Heart left ventricle (tissue), 13 donors: ENCODE data around the gene SUGP2.
"Not testable (repeated sequence)": the region's sequence is repeated elsewhere in the genome, so short reads cannot be mapped to it uniquely, and the experiment has no call there.

Experiments
- CTCF ChIP-seq, 12 donors: fragments of 200-600 bp; sonication (generic) in 4 of 12; IDR thresholded peaks; one replicate each; pipeline versions ENCODE4 v1.5.0 to v1.8.0; 2018 to 2022; ENCODE audit warnings: antibody characterized with exemption in 12 of 12, mild to moderate bottlenecking in 5 of 12
- POLR2A ChIP-seq, 2 donors: fragments of 450-650 bp; IDR thresholded peaks; one replicate each; pipeline ENCODE4 v1.6.1; 2017; ENCODE audit warnings: antibody characterized with exemption in 2 of 2, mild to moderate bottlenecking in 2 of 2, moderate library complexity in 2 of 2
- donor health status: ischemic (EF 13 %, LVEDD 7.1; RV severe dilation, severe dysfunction).
- donor health status: DM: no; HTN: yes; CAD: no.
- donor health status: DM: no; HTN: no; CAD: no.
- donor health status: ischemic (EF 25% LVEDD 6.9; RV normal size, moderate dysfunction).
- donor health status: ischemic (EF 25% LVEDD 5.7; RV mildly dilated, moderate dysfunction).
- donor health status: ischemic (EF 35%, LVEDD 5.7; RV mildly dilated, moderate dysfunction).
- donor health status: nonischemic (EF 11% LVEDD 7.7; RV severe dilation, severe dysfunction).
- donor health status: DM: yes; HTN: yes; CAD: no.
- donor health status: PGD.
- donor health status: ischemic (EF 29% LVEDD 5.4; RV normal size, mild dysfunction).
- donor health status: nonischemic (EF 23%, LVEDD 6.1; RV moderate dilation, normal function).

- TF ChIP-seq POLR2A, CTCF (IDR thresholded peaks at IDR 0.05): not testable (repeated sequence)
Observed at GRCh38 chr19:18952364-18953003, 80.8 kb downstream of the SUGP2 start.
